ENCODE data around the gene PIGN. TPM values are rescaled to one million over a fixed set of nuclear protein-coding genes. Genes with fewer than 3 reads are reported as not detected.

Gene PIGN
- total RNA-seq, 3 donors from 2014 or later (not counting 1 experiment from before 2014, with no cell fraction given) = 12.2 to 21.7 (median 20.1) TPM

DNA sequence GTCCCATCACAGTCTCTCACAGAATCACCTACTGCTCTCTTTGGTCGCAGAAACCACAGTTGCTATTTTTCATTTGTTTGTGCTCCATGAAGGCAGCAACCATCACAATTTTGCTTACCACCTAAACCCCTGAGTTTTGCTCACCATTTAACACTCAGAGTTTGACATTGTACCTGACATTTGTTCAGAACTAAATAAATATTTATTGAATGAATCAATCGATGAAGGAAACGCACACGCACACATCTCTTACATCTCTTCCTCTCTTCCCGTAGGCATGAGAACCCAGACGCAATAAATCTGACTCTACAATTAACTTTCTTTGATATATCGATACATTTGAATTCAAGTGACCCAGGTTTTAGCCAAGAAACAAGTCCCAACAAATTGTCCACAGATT is 188.5 kb downstream of the PIGN start:
- Histone ChIP-seq H3K4me3 (ENCODE audit: low read length) (no peak overlapping the region), H3K27me3 (ENCODE audit: control insufficient read depth, insufficient read depth, low read length) (no peaks in the 10 kb centered on the region), H3K36me3 (ENCODE audit: control insufficient read depth, insufficient read depth, low read length) (no peaks in the 10 kb centered on the region), H3K4me1 (ENCODE audit: control insufficient read depth, insufficient read depth, low read length) (no peaks in the 10 kb centered on the region), H3K9me3 (ENCODE audit: control insufficient read depth, insufficient read depth, low read length) (peaks cover 9% of the 10 kb centered on the region), H3K27ac (ENCODE audit: low read length) (no peak overlapping the region)
- WGBS (ENCODE audit: insufficient coverage) = 92% methylated on average over 7 of the region's 7 CpGs
- H3K4me1 Mint-ChIP-seq = no peaks in the 10 kb centered on the region
- H3K27ac Mint-ChIP-seq = no peak overlapping the region
- H3K9me3 Mint-ChIP-seq = peaks cover 0 to 3% of the 10 kb centered on the region in 2 donors
- peaks cover 7% of the 10 kb centered on the region for H3K36me3 Mint-ChIP-seq
- TF ChIP-seq, protein P1, sequence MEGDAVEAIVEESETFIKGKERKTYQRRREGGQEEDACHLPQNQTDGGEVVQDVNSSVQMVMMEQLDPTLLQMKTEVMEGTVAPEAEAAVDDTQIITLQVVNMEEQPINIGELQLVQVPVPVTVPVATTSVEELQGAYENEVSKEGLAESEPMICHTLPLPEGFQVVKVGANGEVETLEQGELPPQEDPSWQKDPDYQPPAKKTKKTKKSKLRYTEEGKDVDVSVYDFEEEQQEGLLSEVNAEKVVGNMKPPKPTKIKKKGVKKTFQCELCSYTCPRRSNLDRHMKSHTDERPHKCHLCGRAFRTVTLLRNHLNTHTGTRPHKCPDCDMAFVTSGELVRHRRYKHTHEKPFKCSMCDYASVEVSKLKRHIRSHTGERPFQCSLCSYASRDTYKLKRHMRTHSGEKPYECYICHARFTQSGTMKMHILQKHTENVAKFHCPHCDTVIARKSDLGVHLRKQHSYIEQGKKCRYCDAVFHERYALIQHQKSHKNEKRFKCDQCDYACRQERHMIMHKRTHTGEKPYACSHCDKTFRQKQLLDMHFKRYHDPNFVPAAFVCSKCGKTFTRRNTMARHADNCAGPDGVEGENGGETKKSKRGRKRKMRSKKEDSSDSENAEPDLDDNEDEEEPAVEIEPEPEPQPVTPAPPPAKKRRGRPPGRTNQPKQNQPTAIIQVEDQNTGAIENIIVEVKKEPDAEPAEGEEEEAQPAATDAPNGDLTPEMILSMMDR (IDR thresholded peaks at IDR 0.05) = no peak
- intact Hi-C loops (cut with micrococcal nuclease) = no loop called here
- H3K27me3 Mint-ChIP-seq (ENCODE audit: low read depth in 2 of 2) = peaks cover 7 to 18% of the 10 kb centered on the region in 2 donors
- no peak for DNase-seq
- no peak overlapping the region for H3K4me3 Mint-ChIP-seq
- ATAC-seq = no peak

DNA sequence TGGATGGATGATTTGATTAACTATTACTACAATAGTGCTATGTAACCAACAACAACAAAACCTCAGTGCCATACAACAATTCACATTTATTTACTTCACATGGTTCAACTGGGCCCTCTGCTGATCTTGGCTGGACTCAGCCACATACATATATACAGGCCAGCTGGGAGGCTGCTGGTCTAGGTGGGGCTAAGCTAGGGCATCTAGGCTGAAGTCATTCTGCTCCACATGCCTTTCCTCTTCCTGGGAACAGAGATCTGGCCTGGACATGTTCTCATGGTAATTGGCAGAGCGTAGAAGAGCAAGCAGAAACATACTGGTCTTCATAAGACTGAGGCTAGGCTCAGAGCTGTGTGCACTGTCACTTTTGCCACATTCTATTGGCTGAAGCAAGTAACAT is 191.2 kb downstream of the PIGN start:
- H3K9me3 Mint-ChIP-seq = peaks cover 0 to 2% of the 10 kb centered on the region in 2 donors
- ATAC-seq (no peak), DNase-seq (no peak)
- 84% methylated on average over 1 of the region's 1 CpG for WGBS (ENCODE audit: insufficient coverage)
- no peaks in the 10 kb centered on the region for H3K4me1 Mint-ChIP-seq
- H3K27ac Mint-ChIP-seq = no peak overlapping the region
- intact Hi-C loops (cut with micrococcal nuclease) = no loop called here
- H3K9me3 ChIP-seq (ENCODE audit: control insufficient read depth, insufficient read depth, low read length) = no peaks in the 10 kb centered on the region
- H3K36me3 Mint-ChIP-seq = no peaks in the 10 kb centered on the region
- H3K27me3 ChIP-seq (ENCODE audit: control insufficient read depth, insufficient read depth, low read length) = no peaks in the 10 kb centered on the region
- H3K4me1 ChIP-seq (ENCODE audit: control insufficient read depth, insufficient read depth, low read length) = no peaks in the 10 kb centered on the region
- no peak overlapping the region for H3K27ac ChIP-seq (ENCODE audit: low read length)
- no peak overlapping the region for H3K4me3 ChIP-seq (ENCODE audit: low read length)
- no peak overlapping the region for H3K4me3 Mint-ChIP-seq
- TF ChIP-seq, protein P1 (IDR thresholded peaks at IDR 0.05) = no peak
- peaks cover 7 to 18% of the 10 kb centered on the region in 2 donors for H3K27me3 Mint-ChIP-seq (ENCODE audit: low read depth in 2 of 2)
- no peaks in the 10 kb centered on the region for H3K36me3 ChIP-seq (ENCODE audit: control insufficient read depth, insufficient read depth, low read length)

DNA sequence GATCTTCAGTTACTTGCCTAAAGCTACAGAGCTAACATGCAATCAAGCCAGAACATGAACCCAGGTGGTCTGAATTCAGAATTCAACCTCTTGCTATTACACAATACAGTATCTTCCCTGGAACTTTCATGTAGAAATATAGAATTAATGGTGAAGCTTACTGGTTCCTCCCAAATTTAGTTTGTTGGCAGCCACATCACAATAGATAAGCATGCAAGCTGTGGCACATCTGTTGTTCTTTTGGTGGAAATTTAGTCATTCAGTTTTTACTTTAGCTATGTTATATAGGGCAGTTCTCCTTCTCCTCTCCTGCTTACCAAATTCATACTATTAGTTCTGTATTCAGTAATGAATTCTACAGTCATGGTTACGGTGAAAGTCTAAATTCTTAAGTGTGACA is 193.0 kb downstream of the PIGN start:
- no peak overlapping the region for H3K4me3 Mint-ChIP-seq
- intact Hi-C loops (cut with micrococcal nuclease) = no loop called here
- Histone ChIP-seq H3K36me3 (ENCODE audit: control insufficient read depth, insufficient read depth, low read length) (no peaks in the 10 kb centered on the region), H3K4me1 (ENCODE audit: control insufficient read depth, insufficient read depth, low read length) (no peaks in the 10 kb centered on the region), H3K27me3 (ENCODE audit: control insufficient read depth, insufficient read depth, low read length) (no peaks in the 10 kb centered on the region), H3K4me3 (ENCODE audit: low read length) (no peak overlapping the region), H3K9me3 (ENCODE audit: control insufficient read depth, insufficient read depth, low read length) (no peaks in the 10 kb centered on the region), H3K27ac (ENCODE audit: low read length) (no peak overlapping the region)
- H3K27me3 Mint-ChIP-seq (ENCODE audit: low read depth in 2 of 2) = peaks cover 7 to 18% of the 10 kb centered on the region in 2 donors
- no peaks in the 10 kb centered on the region for H3K9me3 Mint-ChIP-seq
- ATAC-seq (no peak), DNase-seq (no peak)
- H3K27ac Mint-ChIP-seq = no peak overlapping the region
- H3K4me1 Mint-ChIP-seq = no peaks in the 10 kb centered on the region
- TF ChIP-seq, protein P1 (IDR thresholded peaks at IDR 0.05) = no peak
- H3K36me3 Mint-ChIP-seq = no peaks in the 10 kb centered on the region
- 91% methylated on average over 1 of the region's 1 CpG for WGBS (ENCODE audit: insufficient coverage)

DNA sequence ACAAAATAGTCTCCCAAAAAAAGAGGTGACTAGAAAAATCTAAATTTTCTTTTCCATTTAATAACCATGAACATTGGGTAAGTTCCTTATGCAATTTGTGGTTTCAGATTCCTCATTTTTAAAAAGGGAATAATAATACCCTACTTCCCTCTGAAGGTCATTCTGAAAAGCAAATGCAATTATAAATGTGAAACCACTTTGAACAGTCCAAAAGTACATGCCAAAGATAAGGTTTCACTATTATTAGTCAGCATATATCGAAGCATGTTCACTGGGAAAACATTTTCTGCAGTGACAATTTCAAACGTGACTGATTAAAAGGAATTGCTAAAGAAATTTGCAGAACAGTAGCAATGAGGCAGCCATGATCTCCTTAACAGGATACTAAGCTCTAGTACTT is 193.9 kb downstream of the PIGN start:
- H3K9me3 ChIP-seq (ENCODE audit: control insufficient read depth, insufficient read depth, low read length) = no peaks in the 10 kb centered on the region
- DNase-seq = no peak
- 11% methylated on average over 2 of the region's 2 CpGs for WGBS (ENCODE audit: insufficient coverage)
- intact Hi-C loops (cut with micrococcal nuclease) = no loop called here
- Mint-ChIP-seq H3K36me3 (no peaks in the 10 kb centered on the region), H3K4me3 (no peak overlapping the region), H3K9me3 (no peaks in the 10 kb centered on the region), H3K27ac (no peak overlapping the region), H3K27me3 (ENCODE audit: low read depth in 2 of 2) (peaks cover 8 to 9% of the 10 kb centered on the region in 2 donors), H3K4me1 (no peaks in the 10 kb centered on the region)
- no peak overlapping the region for H3K27ac ChIP-seq (ENCODE audit: low read length)
- TF ChIP-seq, protein P1 (IDR thresholded peaks at IDR 0.05) = no peak
- no peaks in the 10 kb centered on the region for H3K4me1 ChIP-seq (ENCODE audit: control insufficient read depth, insufficient read depth, low read length)
- no peak for ATAC-seq
- H3K27me3 ChIP-seq (ENCODE audit: control insufficient read depth, insufficient read depth, low read length) = no peaks in the 10 kb centered on the region
- no peaks in the 10 kb centered on the region for H3K36me3 ChIP-seq (ENCODE audit: control insufficient read depth, insufficient read depth, low read length)
- no peak overlapping the region for H3K4me3 ChIP-seq (ENCODE audit: low read length)
